Stimulated activated CD8-positive, alpha-beta memory T cell treated with anti-CD3 and anti-CD28 coated beads, Interleukin-7, amount 100 ng/mL, for 24 hours (primary cell): Measurements from ENCODE around the gene SNIP1.
A peak's percentile ranks its signal among the peaks of the same experiment; 100 is the strongest.
"Not testable (repeated sequence)": the region's sequence is repeated elsewhere in the genome, so short reads cannot be mapped to it uniquely, and the experiment has no call there.

Source experiments
- DNase-seq: peaks from one replicate; pipeline ENCODE4 v3.0.0-alpha.2; 2020; ENCODE audit warnings: low read depth

The SNIP1 gene, protein sequence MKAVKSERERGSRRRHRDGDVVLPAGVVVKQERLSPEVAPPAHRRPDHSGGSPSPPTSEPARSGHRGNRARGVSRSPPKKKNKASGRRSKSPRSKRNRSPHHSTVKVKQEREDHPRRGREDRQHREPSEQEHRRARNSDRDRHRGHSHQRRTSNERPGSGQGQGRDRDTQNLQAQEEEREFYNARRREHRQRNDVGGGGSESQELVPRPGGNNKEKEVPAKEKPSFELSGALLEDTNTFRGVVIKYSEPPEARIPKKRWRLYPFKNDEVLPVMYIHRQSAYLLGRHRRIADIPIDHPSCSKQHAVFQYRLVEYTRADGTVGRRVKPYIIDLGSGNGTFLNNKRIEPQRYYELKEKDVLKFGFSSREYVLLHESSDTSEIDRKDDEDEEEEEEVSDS

DNA sequence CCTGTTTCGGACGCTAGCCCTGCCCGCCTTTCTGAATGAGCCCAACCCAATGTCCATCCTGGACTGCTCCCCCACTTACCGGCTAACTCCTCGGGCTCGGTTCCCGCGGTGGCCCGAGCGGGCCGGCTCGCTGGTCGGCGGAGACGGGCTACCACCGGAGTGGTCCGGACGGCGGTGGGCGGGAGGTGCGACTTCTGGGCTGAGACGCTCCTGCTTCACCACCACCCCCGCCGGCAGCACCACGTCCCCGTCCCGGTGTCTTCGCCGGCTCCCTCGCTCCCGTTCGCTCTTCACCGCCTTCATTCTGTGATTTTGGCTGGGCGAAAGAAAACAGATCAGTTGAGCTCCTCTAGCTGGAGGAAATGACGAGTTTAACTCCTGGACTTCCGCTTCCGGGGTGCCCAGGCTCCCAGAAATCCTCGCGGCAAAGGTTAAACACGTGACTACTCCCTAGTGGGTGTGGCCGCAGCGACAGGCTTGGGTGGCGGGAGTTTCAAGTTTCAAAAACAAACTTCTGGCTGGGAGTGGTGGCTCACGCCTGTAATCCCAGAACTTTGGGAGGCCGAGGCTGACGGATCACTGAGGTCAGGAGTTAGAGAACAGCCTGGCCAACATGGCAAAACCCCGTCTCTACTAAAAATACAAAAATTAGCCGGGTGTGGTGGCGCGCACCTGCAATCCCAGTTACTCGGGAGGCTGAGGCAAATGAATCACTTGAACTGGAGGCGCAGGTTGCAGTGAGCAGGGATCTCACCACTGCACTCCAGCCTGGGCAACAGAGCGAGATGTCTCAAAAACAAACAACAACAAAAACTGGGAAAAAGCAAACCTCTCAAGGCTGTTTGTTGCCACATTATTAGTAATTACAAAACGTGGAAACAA lies at the start of gene SNIP1:
Gene SNIP1 (minus strand): TSS at position 367 of the 882 bp plus-strand sequence. CDS start 64 bp downstream, at position 303.
- peak; percentile 80 for DNase-seq

DNA sequence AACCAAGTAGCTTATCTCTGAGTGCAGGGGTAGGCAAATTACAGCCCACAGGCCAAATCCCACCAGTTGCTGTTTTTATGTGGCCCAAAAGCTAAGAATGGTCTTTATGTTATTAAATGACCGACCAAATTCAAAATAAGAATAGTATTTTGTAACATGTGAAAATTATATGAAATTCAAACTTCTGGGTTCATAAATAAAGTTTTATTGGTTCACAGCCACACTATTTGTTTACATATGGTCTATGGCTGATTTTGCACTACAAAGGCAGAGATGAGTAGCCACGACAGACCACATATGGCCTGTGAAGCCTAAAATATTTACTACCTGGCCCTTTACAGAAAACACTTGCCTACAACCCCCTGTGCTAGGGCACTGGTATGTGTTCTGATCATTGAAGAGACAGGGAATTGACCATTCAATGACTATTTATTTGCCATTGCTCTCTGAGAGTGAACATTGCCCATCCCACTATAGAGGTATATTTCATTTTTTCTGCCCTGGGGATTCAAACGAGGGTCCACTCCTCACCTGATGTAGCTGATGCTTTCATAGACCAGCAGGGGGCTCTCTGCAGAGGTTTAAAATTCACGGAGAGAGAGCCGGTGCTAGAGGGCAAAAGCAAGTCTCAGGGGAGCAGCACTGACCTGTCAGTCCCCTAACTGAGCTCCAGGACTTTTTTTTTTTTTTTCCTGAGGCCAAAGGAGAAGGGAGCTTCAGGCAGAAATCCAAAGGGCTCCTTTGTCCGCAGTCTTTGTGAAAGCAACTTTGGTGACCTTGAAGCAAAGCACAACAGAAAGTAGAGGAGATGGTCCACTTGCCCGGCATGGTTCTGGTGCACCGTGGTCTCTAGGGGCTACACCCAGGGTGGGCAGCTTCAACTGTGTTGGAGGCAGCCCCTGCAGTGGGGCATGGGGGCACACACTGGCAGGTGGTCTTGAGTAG lies 48.9 kb upstream of the SNIP1 start:
- DNase-seq, result no peak

DNA sequence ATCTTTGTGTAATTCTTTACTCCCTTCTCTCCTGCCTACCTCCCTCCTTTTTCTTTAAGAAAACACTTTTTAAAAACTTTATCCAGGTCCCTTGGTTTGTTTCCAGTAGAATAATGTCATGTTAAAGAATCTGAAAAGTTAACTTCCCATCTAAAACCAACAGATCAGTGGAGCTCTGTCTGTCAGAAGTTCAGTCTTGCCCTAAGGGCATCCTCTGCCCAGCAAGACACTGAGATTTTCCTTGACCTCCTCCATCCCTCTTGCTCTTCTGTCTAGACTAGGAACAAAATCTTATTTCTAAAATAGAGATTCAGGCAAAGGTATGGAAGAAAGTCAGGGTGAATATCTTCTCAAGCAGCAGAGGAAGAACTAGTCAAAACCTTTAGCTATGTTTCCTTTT lies 47.3 kb upstream of the SNIP1 start:
- DNase-seq, result no peak

DNA sequence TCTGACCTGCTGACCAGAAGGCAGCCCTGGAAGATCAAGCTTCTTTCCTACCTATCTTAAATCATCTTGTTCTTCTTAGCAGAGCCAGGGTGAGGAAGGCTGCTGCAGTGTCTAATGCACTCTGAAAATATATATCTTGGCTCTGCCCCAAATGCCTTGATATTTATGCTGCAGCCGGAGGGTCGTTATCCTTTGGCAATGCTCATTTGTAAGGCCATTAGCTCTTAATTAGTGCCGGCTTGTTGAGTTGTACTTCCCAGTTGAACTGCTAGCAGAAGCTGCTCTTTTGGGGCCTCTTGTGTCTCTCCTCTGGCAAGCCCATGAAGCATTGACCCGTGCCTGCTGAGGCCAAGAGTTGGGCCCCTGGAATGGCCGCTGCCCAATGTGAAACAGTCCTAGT lies 45.8 kb upstream of the SNIP1 start:
- no peak for DNase-seq

DNA sequence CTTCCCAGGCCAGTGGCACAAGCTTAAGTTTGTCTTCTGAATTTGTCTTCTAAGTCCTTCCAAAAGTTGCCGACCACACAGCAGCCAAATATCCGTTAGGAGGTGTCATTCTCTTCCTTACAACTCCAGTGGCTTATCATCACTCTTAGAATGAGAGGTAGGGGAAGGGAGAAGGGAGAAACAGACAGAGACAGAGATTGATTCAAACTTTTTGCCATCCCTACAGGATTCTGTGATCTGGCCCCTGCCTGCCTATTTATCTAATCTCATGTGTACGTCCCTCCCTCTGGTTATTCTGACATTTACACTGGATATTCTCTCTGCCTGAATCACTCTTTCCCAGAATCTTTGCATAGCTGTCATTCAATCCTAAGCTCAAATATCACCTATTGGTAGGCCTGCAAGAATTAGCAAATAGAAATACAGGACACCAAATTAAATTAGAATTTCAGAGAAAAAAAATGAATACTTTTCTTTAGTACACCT lies 42.1 kb upstream of the SNIP1 start:
- no peak for DNase-seq

DNA sequence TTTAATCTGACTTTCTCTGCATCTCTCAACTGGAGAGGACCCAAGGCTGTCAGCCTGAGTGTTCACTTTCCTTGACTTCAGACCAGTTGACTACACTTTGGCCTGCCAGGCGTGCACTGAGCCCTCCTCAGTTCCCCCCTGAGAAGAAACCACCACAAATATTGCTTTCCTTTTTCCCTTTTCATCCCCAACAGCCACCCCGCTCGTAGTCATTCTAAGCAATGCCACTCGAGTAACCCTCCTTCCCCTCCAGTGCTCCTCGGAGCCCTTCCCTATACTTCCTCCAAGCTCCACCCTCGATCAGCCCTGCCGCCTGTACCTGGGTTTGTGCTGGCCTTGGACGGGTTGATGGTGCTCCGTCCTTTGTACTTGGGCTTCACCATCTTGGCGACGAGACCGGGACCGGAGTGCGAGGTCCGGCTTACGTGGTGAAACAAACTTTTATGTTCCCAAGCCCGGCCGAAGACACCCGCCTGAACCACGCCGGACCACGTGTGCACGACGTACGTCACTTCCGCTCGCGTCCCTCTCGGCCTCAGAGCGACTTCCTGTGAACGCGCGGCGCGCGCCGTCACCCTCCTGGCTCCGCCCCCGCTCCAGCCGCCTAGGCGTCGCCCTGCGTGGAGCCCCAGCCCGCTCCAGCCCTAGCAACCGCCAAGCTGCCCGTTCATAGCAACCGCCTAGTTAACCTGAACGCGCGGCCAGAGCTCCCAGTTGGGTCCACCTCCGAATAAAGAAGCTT lies 41.5 kb upstream of the SNIP1 start, which contains the start of gene GNL2:
Gene GNL2 (minus strand): TSS at position 498 of the 742 bp plus-strand sequence. CDS start 115 bp downstream, at position 383.
- DNase-seq, result peak; percentile 93

DNA sequence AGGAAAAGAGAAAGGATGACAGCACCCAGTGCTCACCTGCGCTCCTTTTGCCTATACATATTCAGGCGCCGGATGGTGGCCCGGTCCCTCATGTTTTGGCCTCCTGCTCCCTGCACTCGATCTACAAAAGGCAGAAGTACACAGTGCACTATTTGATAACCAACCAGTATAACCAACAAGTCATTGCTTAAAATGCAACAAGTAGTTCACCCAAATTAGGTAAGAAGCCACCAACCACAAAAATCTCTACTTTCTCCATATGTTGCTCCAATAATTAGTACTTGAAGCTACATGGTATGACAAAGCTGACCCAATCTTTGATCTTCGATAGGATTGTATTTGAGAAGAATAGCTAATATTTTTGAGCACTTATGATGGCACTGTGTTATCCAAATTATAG lies 39.6 kb upstream of the SNIP1 start:
- no peak for DNase-seq

DNA sequence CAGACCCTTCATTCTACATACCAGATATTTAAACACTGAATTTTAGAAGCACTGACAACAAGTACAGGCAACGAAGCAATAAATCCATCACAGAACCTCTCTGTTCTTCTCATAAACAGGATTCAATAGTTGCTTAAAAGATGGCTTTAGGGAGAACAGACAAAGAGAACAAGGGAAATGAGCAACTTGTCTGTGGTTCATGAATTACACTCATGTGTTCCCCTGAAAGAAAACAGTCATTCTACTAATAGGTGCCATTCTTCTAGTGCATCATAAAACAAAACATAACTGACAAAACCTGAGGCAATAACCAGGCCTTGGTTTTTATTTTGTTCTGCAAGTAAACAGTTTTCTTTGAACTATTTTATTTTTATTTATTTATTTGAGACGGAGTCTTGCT lies 34.8 kb upstream of the SNIP1 start:
- DNase-seq, result no peak

DNA sequence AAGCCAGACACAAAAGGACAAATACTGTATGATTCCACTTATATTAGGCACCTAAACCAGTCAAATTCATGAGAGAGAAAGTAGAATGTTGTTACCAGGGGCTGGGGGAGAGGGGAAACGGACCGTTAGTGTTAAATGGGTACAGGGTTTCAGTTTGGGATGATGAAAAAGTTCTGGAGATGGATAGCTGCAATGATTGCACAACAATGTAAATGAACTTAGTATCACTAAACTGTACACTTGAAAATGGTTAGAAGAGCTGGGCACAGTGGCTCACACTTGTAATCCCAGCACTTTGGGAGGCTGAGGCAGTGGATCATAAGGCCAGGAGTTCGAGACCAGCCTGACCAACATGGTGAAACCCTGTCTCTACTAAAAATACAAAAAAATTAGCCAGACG lies 30.5 kb upstream of the SNIP1 start:
- not testable (repeated sequence) for DNase-seq

DNA sequence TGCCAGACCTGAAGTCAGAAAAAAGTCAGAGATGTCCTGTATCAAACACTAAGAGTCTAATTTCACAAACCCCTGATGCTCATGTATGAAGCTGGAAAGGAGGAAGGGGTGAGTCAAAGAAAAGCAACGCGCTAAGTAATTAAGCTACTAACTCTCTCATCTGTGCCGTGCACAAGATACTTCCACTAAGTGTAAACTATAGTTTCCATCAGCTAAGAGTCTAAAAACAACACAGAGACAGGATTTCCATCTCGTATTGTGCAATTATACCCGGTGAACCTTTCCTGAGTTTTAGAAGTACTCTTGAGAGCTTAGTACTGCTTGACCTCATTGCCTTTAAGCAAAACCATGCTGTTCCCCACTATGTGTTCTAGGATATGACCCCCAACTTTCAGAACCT lies 21.6 kb upstream of the SNIP1 start:
- DNase-seq, result no peak

DNA sequence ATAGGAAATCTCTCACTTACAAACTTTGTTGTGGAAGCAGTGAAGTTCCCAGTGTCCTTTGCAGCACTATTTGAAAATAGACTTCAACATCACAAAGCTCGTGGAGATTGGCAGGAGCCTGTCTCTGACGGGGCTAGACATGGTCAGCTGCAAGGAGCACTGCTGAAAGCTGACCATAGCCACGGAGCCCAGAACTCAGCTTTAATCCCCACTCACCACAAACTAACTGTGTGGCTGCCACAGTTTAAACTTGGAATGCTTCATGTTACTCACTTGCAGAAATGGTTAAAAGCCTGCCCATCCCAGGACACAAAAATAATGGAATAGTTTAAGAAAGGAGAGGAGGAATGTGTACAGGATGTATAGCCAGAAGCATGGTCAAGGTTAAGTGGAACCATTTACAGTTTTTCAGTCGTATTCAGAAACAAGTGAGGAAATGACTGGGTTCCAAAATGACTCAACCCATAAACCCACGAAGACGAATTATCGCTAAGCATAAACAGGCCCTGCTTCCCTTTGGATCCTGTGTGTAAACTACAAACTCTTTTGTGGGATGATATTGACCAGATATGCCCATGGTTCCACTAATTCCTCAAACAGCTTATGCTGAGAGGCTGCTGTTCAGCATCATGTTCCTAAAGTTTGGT lies 20.9 kb upstream of the SNIP1 start:
- DNase-seq, result no peak

DNA sequence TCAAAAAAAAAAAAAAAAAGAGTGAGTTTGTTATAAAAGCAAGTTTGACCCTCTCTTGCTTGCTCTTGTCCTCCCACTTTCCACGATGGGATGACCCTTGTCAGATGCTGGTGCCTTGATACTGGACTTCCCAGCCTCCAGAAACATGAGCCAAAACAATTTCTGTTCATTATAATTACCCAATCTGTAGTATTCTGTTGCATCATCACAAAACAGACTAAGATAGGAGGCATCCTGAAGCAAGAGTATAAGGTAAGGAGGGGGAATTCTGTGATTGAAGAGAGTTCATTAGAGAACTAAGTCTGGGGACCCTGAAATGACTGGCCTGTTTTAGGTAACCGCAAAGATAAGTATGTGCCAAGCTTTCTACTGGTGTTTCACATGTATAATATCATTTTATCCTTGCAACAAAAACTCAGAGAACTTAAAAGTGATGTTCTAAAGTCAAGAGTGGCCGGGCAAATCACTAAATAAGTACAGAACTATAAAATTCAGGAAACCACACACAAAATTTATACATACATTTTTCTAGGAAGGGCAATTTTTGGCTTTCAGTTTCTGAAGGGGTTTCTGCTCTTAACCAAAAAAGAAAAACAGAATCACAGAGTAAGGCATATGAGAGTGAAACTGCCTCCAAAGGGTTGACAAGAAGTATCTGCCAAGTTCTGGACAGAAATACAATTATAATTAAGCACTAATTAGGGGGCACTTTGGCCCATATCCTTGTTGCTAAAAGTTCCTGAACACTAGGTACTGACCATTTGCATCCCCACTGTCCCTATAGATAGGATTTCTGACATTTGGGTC lies 16.6 kb upstream of the SNIP1 start:
- no peak for DNase-seq

DNA sequence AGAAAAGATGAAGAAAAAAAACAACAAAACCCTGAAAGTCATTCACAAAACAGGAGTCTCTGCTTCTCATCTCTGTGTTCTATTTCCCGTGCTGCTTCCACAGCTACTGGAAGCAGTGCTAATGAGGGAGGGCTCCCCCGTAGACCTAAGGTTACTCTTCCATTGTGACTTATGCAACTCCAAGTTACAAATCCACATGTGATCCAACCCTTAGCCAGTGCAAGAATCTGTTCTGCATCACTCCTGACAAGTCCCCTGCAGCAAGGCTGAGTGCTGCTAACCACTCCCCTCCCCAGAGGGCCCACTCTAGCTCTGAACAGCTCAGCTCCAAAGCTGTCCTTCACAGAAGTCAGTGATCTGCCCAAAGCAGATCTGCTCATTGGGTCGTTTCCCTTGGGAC lies 12.9 kb upstream of the SNIP1 start:
- DNase-seq, result no peak

DNA sequence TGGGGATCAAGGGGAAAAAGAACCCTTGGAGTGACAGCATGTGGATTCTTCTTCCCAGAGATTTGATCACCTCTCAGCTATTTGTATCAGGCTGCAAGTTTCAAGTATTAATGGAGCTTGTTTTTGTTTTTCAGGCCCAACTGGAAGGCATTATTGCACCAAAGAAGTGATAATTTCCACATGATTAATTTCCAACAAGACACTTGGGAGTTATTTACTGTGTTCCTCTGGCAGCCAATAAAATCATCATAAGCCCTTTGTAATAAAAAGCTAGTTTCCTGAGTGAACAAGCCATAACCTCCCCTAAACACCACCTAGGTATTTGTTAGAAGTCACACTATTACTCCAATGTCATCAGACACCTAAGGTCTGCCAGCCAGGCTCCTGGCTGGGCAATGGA lies 10.8 kb upstream of the SNIP1 start:
- DNase-seq, result no peak

DNA sequence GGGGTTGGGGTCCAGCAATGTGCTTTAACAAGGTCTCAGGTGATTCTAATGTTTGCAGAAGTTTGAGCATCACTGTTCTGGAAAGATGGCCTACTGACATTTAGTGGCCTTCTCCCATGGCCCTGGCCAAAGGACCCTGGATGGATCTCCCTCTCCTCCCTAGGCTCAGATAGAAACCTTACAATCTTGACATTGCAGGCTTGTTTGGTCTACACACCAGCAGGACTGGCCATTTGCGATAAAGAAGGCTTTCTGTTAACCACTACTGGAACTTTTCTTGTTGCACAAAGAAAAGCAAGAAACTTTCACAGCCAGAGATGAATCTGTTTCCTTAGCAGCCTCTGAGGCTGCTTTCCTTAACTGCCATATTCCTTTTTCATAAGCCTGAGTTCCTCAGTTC lies 8.9 kb upstream of the SNIP1 start:
- no peak for DNase-seq

DNA sequence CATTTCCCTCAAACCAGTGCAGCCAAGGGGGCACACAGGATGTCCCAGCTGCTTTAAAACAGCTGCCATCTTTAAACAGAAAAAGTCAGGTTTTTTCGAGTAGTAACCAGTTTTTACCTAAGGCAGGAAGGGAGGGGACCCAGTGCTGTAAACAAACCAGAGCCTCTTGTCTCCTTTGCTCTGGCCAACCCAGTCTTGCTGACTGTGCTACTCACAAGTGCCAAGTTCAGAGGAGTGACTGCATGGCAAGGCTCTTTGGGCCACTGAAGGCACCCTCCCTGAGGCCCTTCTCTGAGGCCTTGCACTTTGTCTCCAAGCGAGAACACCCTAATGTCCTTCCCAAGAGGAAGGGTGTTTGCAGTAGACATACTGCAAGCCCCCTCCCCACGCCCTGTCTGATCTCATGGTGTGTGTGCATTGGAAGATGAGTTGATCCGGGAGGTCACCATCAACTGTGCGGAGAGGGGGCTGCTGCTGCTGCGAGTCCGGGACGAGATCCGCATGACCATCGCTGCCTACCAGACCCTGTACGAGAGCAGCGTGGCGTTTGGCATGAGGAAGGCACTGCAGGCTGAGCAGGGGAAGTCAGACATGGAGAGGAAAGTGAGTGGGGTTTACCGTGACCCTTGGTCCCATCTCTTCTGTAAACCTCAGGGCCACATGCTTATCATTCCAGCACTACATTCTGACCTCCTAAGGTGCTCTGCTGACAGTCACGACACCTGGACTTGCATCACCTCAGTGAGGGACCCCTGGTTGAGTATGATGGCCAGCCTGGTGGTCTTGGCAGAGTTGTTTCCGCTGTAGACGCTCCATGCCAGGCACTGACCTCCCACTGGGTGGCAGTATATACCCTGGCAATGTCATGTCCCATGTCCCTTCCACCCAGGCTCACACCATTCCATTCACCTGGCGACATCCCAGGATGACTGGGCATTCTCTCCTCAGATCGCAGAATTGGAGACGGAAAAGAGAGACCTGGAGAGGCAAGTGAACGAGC lies 7.3 kb upstream of the SNIP1 start:
- DNase-seq, result no peak

DNA sequence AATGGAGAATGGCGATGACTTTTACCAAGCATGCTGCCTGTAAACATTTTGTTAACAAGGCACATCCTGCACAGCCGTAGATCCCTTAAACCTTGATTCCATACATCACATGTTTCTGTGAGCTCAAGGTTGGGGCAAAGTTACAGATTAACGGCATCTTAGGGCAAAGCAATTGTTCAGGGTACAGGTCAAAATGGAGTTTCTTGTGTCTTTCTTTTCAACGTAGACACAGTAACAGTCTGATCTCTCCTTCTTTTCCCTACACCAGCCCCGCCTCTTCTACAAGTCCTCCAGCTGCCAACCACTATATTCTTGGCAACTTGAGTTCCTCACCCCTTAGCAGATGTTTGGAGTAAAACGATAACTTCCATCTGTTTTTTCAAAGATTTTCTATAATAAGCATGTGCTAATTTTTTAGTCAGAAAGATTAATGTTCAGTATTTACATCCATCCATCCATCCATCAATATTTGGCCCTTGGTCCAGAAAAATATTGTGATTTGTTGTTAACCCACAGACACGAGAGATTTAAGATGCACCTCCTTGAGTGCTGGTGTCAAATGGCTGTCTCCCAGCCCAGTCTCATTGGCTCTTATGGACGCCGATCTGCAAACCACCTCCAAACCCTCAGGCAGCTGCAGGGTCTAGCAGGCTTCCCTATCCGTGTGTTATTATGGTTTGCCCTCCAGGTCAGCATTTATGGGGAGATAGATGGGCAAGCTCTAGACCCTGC lies 6.5 kb upstream of the SNIP1 start:
- DNase-seq, result no peak

DNA sequence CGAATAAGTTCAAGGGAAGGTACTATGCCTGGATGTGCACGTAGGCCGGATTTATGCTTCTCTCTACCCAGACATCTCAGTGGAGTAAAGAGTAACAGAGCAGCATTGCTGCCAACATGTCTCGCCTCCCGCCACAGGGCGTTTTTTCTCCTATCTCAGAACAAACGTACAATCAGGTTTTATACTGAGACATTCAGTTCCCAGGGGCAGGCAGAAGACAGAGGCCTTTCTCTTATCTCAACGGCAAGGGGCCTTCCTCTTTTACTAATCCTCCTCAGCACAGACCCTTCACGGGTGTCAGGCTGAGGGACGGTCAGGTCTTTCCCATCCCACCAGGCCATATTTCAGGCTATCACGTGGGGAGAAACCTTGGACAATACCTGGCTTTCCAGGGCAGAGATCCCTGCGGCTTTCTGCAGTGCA lies 5.9 kb upstream of the SNIP1 start:
- not testable (repeated sequence) for DNase-seq
